Adipose tissue (tissue), 3 donors: ENCODE results near the gene TMEM151B. TPM values are rescaled to one million over a fixed set of nuclear protein-coding genes. Genes with fewer than 3 reads are reported as not detected.

ENCODE experiments used
- H3K27ac ChIP-seq: one replicate; pipeline ENCODE4 v1.5.1; 2013; ENCODE audit warnings: low read depth, low read length
- WGBS, 3 donors: extraction: QIAGEN DNeasy Blood & Tissue Kit; methylation state at CpG; one replicate each; pipeline ENCODE4 v1.1.7; 2013; 5-methylcytosine and 5-hydroxymethylcytosine counted together
- polyA plus RNA-seq, 3 donors: library from polyadenylated mRNA; stranded (reverse); fragments of 200-250 nt; gene quantifications; one replicate each; pipeline ENCODE4 v1.2.3, GENCODE V29; 2013
- donor health status: healthy with polysubstance abuse.
- donor health status: Bipolar disorder and iron deficiency.
- donor health status: healthy.

Gene TMEM151B
- polyA plus RNA-seq, 3 donors: 0.06 TPM; not detected in 2

- H3K27ac ChIP-seq: peak overlapping the region; percentile 53
These were observed 22.6 kb upstream of the TMEM151B start for GRCh38 chr6:44247338-44248302.

GRCh38 chr6:44248579-44248978 lies 21.7 kb upstream of the TMEM151B start:
- WGBS, 3 donors: 8 to 54% (median 43%) methylated on average over 1 of the region's 1 CpG
- H3K27ac ChIP-seq: no peak overlapping the region

More at GRCh38 chr6:44247338-44248302, 22.6 kb upstream of the TMEM151B start:
- WGBS, 3 donors: 0 to 1% (median 0%) methylated on average over 39 to 52 of the region's 52 CpGs

- no peak overlapping the region for H3K27ac ChIP-seq
- 40 to 85% (median 77%) methylated on average over 9 of the region's 9 CpGs for WGBS, 3 donors
These were observed 21.0 kb upstream of the TMEM151B start for GRCh38 chr6:44249082-44249748.

GRCh38 chr6:44250067-44250717 lies 20.1 kb upstream of the TMEM151B start:
- WGBS, 3 donors: 59 to 65% (median 64%) methylated on average over 5 to 6 of the region's 6 CpGs
- no peak overlapping the region for H3K27ac ChIP-seq

GRCh38 chr6:44250718-44251123 lies 19.5 kb upstream of the TMEM151B start:
- WGBS, 3 donors: 65 to 80% (median 80%) methylated on average over 3 of the region's 3 CpGs
- H3K27ac ChIP-seq: no peak overlapping the region

GRCh38 chr6:44251576-44252524 lies 18.4 kb upstream of the TMEM151B start:
- H3K27ac ChIP-seq: no peak overlapping the region
- WGBS, 3 donors: 90 to 93% (median 92%) methylated on average over 14 of the region's 14 CpGs

GRCh38 chr6:44253307-44254101 lies 16.7 kb upstream of the TMEM151B start:
- WGBS, 3 donors: 67 to 70% (median 70%) methylated on average over 10 of the region's 10 CpGs
- no peak overlapping the region for H3K27ac ChIP-seq

GRCh38 chr6:44254191-44255104 lies 15.8 kb upstream of the TMEM151B start:
- H3K27ac ChIP-seq: no peak overlapping the region
- 71 to 85% (median 84%) methylated on average over 12 of the region's 12 CpGs for WGBS, 3 donors

GRCh38 chr6:44255105-44255808 lies 15.0 kb upstream of the TMEM151B start:
- 55 to 80% (median 69%) methylated on average over 16 of the region's 16 CpGs for WGBS, 3 donors
- H3K27ac ChIP-seq: no peak overlapping the region

- WGBS, 3 donors: 20 to 30% (median 29%) methylated on average over 15 of the region's 15 CpGs
- H3K27ac ChIP-seq: no peak overlapping the region
These were observed 14.1 kb upstream of the TMEM151B start for GRCh38 chr6:44255871-44256774.

- WGBS, 3 donors: 0 to 3% (median 1%) methylated on average over 8 to 12 of the region's 12 CpGs
- H3K27ac ChIP-seq: no peak overlapping the region
These were observed 13.6 kb upstream of the TMEM151B start for GRCh38 chr6:44256775-44257024.

GRCh38 chr6:44257025-44257752 lies 13.1 kb upstream of the TMEM151B start, which contains the start of gene SLC35B2:
Gene SLC35B2 (minus strand): TSS chr6:44257528. CDS start chr6:44257410, 118 bp downstream.
- 0 to 1% (median 0%) methylated on average over 49 to 80 of the region's 80 CpGs for WGBS, 3 donors

GRCh38 chr6:44257753-44258324 lies 12.4 kb upstream of the TMEM151B start:
- H3K27ac ChIP-seq: no peak overlapping the region
- WGBS, 3 donors: 23 to 35% (median 30%) methylated on average over 15 of the region's 15 CpGs

More at GRCh38 chr6:44257025-44257752, 13.1 kb upstream of the TMEM151B start, which contains the start of gene SLC35B2:
- peak within 1 kb of the TSS; percentile 34 for H3K27ac ChIP-seq
